GM19397 (cell line): Measurements from ENCODE around the gene NACC2.

Experiments used
- ATAC-seq: cut with Tn5 transposase; IDR thresholded peaks from one replicate; pipeline ENCODE4 v1.9.1; 2021; ENCODE audit warnings: mild to moderate bottlenecking, moderate library complexity; ENCODE audit not compliant: unreplicated experiment

Gene NACC2

DNA sequence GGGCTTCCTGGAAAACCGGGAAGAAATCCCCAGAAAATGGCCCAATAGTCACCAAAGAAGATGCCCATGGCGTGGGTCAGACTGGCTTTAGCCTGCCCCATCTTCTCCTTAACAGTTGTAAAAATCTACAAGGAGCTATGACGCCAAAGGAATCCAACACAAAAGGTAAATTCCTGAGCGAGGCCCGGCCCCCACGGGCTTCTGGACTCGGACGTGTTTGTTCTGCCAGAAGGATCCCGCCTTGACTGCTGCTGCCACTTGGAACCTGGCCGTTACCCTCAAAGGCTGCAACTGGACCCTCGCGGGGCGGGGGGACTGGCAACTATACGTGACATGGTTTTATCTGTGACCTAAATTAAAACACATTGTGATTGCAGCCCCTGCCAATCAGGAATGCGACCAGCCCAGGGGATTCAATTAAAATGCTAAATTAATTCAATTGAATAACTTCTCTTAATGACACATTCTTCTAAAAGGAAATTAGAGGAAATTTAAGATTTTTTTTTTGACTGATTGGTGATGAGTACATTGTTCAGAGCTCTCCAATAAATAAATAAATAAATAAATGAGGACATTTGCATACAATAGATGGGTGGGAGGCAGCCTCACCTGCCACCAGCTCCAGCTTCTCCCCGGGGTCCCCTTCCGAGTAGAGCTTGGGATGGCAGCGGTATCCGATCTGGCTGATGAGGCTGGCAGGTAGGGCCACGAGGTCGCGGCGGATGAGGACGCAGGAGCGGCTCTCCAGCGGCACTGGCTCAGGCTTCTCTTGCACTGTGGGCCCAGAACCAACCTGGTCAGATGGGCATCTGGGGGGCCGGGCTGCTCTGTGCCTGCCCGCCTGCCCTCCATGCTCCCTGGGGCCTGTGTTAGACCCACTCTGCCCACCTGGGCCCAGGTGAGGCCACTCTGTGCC lies 79.2 kb downstream of the NACC2 start:
- ATAC-seq = no peak

DNA sequence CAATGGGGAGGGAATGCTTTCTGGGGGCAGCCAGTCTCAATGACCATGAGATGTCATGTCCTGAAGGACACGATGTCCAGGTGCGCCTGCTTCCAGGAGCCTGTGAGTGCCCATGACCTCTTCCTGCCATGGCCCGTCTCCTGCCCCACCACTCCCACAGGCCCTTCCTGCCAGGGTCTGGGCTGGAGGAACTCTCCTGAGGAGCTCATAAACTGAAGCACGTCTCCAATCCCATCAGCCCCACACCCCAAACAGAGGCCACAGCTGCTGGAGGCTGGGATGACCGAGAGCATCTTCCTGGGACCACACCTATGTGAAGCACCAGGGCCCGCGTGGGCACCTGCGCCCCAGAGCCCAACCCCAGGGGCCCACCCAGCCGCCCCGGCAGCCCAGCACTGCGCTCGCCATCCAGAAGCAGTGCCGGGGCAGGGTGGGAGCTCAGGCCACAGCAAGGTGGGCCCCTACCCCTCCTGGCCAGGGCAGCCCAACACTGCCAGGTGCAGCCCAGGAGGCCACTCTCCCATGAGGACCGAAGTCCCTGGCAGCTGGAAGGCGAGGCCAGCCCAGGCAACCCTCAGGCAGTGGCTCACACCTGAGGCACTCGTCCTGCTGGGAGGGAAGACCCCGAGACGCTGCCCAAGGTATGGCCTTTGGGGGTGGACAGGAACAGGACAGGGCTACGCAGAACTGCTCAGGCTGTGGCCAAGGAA lies 80.0 kb downstream of the NACC2 start:
- ATAC-seq = no peak

DNA sequence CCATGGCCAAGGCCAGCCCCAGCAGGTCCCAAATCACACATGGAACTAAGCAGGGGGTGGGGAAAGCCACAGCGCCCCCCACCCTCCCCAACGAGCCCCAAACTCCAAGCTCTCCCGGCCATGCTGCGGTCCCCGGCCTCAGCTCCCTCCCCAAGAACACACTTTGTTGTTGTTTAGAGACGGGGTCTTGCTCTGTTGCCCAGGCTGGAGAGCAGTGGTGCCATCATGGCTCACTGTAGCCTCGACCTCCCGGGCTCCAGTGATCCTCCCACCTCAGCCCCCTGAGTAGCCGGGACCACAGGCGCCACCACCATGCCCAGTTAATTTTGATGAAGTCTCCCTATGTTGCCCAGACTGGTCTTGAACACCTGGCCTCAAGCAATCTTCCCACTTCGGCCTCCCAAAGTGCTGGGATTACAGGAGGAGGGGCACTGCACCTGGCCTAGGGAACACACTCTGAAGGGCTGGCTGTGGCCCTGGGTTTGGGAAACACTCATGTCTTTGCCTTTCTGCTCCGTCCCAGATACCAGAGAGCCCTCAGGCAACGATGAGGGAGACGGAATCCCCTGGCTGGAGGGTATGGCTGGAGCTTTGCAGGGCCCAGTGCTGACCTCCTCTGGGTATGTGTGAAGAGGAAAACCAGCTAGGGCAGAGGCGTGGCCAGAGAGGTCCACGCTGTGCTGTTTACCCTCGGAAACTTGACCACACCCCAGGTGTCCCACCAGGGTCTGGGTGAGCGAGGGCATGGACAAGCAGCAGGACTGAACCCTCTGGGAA lies 80.8 kb downstream of the NACC2 start:
- ATAC-seq = no peak

DNA sequence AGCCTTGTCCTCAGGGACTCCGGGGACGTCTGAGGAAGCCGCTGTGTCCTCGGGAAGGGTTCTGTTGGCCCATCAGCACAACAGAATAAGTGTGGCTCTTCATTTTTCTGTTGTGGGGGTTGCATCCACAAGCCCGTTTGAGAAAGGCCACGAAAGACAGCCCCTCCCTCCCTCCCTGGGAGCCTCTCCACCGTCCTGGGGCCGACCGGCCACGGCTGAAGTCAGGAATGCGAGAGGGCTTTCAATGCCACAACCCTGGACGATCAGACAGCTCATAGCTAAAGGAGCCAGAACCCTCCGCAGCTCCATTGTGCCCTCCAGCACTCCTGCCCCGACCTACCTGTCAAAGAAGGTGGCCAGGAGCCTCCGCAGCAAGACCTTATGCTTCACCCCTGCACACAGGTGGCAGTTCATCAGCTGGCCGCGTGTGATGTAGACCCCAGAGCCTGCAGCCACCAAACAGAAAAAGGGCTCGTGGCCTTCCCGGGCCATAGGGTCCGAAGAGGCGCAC lies 81.5 kb downstream of the NACC2 start:
- ATAC-seq = no peak

DNA sequence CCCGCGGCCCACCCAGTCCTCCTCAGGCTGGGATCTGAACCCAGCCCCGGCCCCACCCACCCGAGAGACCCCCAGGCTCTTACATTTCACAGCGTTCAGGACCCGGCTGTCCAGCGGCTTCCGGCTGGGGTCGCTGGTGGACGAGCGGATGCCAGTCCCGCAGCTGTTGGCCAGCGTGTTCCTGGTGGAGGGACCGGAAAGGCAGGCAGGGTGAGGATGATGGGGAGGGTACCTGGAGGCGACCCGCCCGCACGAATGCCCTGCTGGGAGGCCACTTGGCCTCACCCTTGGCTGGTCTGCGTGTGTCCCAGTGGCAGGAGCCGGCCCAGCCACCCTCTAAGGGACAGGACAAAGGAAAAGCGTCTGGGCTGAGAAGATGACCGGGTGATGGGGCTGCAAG lies 82.0 kb downstream of the NACC2 start:
- ATAC-seq = no peak

DNA sequence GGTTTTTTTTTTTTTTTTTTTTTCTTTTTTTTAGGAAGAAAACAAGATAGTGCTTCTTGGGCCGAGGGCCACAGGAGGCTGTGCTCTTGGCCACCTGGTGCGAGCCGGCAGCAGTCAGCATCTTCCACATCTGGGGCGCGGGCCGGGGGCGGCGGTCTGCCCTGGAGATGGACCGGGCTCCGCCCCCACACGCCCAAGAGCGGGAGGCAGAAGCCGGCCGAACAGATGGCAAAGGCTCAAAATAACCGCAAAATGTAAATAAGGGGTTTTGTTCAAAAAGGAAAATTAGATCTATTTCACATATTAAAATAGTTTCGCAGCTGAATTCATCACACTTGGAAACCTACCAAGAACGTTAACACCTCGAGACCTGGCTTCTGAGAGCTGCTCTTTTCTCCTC lies 82.4 kb downstream of the NACC2 start:
- ATAC-seq = no peak

DNA sequence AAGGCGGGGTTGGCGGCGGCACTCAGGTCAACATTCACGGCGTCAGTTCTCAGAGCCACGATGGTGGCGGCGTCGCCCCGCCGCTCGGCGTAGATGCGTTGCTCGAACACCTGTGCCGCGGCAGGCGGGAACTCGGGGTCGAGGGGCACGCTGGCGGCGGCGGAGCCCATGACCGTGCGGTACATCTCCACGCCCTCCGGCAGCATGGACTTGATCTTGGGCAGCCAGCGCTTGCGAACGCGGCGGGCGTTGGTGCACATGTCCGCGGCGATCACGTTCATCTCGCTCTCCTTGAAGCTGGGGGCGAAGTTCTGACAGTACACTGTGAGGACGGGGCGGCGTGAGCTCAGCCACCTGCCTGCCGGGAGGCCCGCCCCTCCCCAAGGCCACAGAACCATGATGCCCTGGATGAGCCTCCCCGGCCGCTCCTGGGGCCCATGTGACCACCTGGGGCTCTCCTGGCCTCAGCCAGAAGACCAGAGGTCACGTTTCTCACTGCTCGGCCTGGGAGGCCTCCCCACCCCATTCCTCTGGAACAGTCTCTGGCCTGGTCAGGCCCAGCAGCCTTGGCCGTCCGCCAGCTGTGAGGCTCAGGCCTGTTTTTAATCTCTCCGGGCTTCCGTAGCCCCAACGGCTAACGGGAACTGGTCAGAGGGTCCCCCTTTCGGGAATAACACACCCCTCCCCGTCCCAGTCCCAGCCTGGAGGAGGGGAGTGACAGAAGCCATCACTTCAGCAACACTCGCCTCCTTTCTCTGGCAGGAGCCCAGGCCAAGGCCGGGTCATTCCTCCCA lies 83.2 kb downstream of the NACC2 start:
- no peak for ATAC-seq

DNA sequence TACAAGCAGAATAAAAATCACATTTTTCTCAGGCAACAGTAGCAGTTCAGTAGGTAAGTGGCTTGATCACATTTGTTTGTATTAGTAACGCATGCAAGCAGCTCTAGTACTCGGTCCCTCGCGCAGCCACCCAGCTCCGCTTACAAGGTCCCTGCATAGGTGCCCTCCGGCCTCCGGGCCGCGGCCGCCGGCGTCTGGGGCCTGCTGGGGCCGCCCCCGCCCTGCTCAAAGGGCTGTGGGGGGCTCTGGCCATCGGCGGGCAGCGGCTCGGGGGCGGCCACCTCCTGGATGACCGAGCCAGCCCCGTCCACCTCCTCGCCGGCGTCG lies 83.8 kb downstream of the NACC2 start:
- no peak for ATAC-seq

DNA sequence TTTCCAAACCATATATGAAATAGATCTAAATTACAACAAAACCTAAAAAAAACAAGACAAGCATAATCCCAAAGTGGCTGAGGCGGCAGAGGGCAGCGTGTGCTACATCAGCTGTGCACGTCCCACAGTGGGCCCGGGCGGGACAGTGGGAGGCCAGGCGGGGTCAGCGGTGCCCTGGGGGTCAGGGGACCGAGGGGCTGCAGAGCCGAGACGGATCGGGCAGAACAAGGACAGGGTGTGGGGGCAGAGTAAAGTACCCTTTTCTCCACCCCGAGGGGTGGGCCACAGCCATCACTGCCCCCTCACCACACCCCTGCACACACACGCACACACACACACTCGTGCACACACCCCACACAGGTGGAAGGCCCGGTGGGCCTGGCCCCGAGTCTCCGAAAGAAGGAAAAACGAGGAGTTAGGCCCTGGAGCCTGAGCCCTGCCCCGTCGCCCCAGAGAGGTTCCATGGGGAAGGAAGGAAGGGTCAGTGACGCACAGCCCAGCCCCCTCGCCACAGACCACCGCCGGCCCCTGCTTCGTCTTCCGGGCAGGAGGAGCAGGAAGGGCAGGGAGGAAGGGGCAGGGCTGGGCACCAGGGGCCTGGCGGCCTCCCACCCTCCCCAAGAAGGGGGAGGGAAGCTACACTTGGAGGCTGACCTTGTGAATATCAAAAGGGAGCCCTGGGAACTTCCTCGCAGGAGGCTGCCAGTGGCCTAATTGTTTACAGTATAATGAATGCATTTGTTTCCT lies 84.3 kb downstream of the NACC2 start:
- ATAC-seq = no peak

DNA sequence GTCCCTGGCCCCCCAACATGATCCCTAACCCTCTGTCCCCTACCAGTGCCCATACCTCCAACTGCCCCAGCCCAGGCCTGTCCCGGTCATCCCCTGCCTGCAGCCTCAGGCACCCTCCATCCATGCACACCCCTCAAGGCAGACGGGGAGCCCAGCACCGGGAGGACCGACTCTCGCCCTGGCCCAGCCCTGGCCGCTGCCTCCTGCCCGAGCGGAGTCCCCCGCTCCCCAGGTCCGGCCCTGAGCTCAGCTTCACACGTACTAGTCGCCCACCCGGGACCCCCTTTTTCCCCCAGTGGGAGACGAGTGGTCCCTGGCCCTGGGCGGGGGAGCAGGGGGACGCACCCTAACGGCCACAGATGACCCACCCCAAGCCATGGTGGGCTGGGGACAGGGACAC lies 84.9 kb downstream of the NACC2 start:
- ATAC-seq = no peak

DNA sequence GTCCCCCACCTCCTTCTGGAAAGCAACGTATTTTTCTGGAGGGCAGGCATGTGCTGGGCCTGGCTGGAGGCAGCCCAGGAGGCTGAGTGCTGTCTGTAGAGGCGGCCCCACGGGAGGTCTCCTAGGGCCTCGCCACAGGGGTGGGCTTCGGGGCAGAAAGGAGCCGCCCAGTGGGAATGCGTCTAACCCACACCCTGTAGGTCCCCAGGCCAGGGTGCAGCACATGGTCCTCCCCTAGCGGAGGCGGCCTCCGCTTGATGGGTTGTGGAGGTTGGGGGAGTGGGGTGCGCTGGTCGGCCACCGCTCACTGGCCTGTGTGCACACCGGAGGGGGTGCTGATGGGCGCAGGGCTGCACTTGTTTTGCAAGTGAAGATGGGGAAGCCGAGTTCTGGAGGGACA lies 85.6 kb downstream of the NACC2 start:
- ATAC-seq = no peak

DNA sequence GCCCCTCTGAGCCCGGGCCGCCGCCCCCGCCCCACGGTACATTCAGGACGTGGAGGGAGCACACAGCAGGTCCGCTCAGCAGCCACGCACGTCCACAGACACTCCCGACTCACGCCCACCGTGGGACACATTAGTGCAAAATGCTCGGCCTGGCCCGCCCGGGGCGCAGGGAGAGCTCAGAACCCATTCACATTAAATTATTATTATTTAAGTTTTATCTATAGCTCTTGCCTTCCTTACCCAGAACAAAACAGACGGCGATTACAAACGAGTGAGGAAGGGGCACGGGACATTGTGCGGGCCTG lies 86.4 kb downstream of the NACC2 start:
- ATAC-seq = no peak

DNA sequence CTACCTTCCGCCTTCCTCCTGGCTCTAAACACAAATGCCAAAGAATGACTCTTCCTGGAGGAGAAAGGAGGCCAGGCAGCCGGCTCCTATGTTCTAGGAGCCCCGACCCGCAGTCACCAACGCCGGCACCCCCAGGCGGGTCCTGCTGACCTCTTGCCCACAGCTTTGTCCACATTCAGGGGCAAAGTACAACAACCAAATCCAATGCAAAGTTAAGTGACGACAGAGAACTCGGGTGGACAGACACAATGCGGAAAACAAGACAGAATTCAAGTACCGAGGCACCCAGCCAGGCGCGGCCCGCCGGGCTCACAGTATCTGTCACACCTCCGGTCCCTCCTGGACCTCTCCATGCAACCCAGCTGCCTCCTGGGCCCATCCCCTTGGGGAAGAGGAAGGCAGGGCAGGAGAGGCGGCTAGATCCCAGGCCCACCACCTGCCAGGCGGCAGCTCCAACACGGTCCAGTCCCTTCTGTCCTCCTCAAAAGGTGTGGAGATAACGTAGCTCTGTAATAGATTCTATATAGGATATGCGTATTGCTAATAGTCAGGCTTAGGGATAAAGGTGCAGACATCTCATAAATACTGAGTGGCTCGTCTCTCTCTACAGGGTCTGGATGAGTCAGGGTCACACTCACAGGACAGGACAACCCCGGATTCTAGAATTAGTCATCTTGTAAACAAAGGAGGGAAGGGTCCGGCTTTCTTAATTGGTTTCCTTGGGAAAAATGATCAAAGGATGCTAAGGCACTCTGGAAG lies 87.0 kb downstream of the NACC2 start:
- no peak for ATAC-seq

DNA sequence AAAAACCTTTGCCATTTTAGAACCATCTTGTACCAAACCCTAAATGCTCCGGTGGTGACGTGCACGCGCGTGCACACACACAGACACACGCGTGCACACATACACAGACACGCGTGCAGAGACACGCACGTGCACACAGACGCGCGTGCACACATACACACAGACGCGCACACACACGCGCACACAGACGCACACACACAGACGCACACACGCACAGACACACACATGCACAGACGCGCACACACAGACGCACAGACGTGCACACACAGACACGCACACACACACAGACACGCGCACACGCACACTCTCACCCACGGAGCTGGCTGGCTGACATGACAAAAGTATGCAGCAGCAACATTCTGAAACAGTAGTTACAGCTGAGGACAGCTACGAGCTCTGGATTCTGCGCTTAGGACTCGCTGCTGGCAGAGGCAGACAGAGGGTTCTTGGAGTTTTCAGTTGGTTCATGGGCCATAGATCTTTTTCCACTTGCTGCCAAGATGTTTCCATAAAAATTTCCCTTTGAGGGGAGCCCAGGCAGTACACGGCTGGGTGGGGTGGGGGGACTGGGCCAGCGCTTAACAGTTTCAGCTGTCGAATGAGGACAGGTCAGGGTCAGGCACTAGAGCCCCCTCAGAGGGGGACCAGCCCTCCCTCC lies 87.7 kb downstream of the NACC2 start:
- no peak for ATAC-seq

DNA sequence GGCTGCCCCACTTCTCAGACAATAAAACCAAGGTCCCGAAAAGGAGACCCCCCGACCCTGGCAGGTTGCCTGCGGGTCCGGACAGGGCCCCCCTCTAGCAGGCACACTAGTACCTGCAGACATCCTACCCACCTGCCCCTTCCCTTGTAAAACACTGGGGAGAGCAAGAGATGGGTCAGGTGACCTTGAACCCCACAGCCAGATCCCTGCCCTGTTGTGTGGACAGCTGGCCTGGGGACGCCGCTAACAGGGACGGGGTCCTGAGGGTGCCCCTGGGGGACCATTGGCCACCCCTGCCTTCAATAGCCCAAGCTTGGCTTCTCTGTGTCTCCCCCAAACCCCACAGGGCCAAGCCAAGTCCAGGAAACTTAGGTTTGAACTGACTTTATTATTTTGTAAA lies 88.9 kb downstream of the NACC2 start:
- ATAC-seq = no peak

DNA sequence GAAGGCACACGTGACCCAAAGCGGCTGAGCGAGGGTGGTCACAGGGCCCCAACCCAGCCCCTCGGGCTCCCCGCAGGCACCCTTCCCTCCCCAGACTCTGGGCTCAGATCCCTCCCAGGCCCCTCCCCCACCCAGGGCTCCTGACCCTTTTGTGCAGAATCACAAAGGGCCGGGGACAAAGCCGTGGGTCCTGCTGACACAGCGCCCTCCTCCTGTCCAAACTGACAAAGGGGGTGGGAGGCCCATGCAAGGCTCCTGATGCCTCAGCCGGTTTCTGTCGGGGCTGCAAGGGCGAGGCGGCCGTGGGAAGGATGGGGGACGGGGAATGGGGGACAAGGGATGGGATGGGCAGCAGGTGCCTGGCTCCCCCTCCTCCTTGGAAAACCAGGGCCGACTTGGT lies 90.4 kb downstream of the NACC2 start:
- ATAC-seq = no peak

DNA sequence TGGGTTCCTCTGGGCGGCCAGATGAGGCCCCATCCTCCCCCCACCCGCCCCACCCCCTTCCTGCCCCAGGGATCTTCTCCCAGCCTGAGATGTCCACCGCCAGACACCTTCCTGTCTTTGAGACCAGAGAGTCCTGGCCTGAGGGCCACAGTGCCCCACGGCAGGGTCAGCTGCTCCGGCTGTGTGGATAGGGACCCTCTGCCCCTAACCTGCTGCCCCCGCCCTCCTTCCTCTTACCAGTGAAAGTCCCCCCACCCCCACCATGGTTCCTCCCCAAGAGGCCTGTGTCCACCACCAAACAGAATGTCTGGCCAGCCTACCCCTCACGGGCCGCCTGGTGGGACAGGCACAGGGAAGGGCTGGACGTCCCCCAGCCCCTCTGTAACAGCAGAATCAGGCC lies 90.9 kb downstream of the NACC2 start:
- ATAC-seq = no peak

DNA sequence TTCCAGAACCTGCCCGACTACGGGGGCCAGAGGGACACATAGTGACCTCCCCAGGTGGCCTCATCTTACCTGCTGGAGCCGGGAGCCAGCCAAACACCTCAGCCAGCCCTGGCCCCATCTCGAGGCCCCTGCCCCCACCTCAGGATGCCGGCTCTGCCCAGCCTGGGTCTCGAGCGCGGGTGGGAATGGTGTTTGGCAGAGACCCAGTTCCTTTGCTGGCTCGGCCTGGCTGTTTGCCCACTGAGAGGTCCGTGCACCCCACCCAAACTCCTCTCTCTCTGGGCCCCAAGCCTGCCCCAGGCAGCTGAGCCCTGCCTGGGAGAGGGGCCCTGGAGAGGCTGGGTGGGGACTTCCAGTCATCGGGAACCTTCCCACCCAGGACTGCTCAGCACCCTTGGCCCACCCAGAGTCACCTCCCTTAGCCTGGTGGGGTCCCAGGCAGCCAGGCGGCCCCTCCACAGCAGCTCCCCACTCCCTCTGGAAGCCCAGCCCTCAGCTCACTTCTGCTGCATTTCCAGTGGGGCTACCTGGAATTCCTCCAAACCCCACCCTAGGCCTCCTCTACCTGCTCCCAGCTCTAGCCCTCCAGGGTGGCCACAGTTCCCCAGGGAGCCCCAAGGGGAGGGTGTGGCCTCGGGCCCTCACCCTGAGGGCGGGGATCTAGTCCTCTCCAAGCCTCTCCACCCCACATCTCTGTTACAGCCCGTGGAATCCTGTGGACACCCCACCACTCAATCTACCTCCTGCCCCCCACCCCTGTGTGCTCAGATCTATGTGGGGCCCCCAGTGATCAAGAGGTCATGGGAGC lies 91.5 kb downstream of the NACC2 start:
- no peak for ATAC-seq
